Liver (tissue), 9 donors: Measurements from ENCODE around the gene DNAJB11. TPM values are rescaled to one million over a fixed set of nuclear protein-coding genes. Genes with fewer than 3 reads are reported as not detected.

Source experiments
- DNase-seq: peaks from one replicate; pipeline ENCODE4 v3.0.0-alpha.2; 2017; ENCODE audit warnings: low spot score
- H3K27ac ChIP-seq, 2 donors: one replicate each; pipeline ENCODE4 v1.7.0; 2013; ENCODE audit warnings: inconsistent platforms in 2 of 2, low read length in 2 of 2, control low read depth in 1 of 2, low read depth in 1 of 2, mild to moderate bottlenecking in 1 of 2
- H3K27me3 ChIP-seq, 4 donors: one replicate each; pipeline versions ENCODE4 v1.6.1 to v1.7.0; 2013; ENCODE audit warnings: low read length in 3 of 4, inconsistent platforms in 1 of 4, mild to moderate bottlenecking in 1 of 4, moderate library complexity in 1 of 4; ENCODE audit not compliant: control insufficient read depth in 4 of 4, insufficient read depth in 4 of 4
- H3K36me3 ChIP-seq, 4 donors: one replicate each; pipeline versions ENCODE4 v1.6.1 to v1.7.0; 2013; ENCODE audit warnings: low read length in 3 of 4, mild to moderate bottlenecking in 3 of 4, low read depth in 1 of 4, moderate library complexity in 1 of 4; ENCODE audit not compliant: control insufficient read depth in 4 of 4, insufficient read depth in 3 of 4
- H3K4me1 ChIP-seq, 4 donors: one replicate each; pipeline versions ENCODE4 v1.6.1 to v1.7.0; 2013; ENCODE audit warnings: low read length in 3 of 4, mild to moderate bottlenecking in 3 of 4, moderate library complexity in 1 of 4; ENCODE audit not compliant: control insufficient read depth in 4 of 4, insufficient read depth in 4 of 4
- H3K4me3 ChIP-seq, 3 donors: one replicate each; pipeline versions ENCODE4 v1.6.1 to v1.7.0; 2013; ENCODE audit warnings: low read length in 3 of 3, control low read depth in 1 of 3, low read depth in 1 of 3, mild to moderate bottlenecking in 1 of 3
- H3K9ac ChIP-seq, 2 donors: one replicate each; pipeline ENCODE4 v1.7.0; 2013; ENCODE audit warnings: low read length in 2 of 2, mild to moderate bottlenecking in 2 of 2, moderate library complexity in 2 of 2, control low read depth in 1 of 2, low read depth in 1 of 2
- H3K9me3 ChIP-seq, 4 donors: one replicate each; pipeline versions ENCODE4 v1.6.1 to v1.7.0; 2013; ENCODE audit warnings: low read length in 3 of 4; ENCODE audit not compliant: control insufficient read depth in 4 of 4
- EGR1 ChIP-seq, 2 donors: IDR thresholded peaks; 2 replicates each; pipeline ENCODE4 v1.6.1; 2016 to 2018; ENCODE audit warnings: antibody characterized with exemption in 2 of 2, low read depth in 2 of 2
- FOXA1 ChIP-seq: IDR thresholded peaks from 2 replicates; pipeline ENCODE4 v1.6.1; 2016; ENCODE audit warnings: antibody characterized with exemption
- FOXA2 ChIP-seq: IDR thresholded peaks from 2 replicates; pipeline ENCODE4 v1.6.1; 2016; ENCODE audit warnings: antibody characterized with exemption
- GABPA ChIP-seq, 2 donors: IDR thresholded peaks in 1 of 2; conservative IDR thresholded peaks in 1 of 2; 2 replicates each; pipeline ENCODE4 v1.6.1; 2016; ENCODE audit warnings: antibody characterized with exemption in 2 of 2, mild to moderate bottlenecking in 1 of 2, moderate library complexity in 1 of 2
- HNF4A ChIP-seq, 2 donors: conservative IDR thresholded peaks; 2 replicates each; pipeline ENCODE4 v1.6.1; 2016; ENCODE audit warnings: antibody characterized with exemption in 2 of 2, mild to moderate bottlenecking in 2 of 2
- HNF4G ChIP-seq: IDR thresholded peaks from 2 replicates; pipeline ENCODE4 v1.6.1; 2016; ENCODE audit warnings: antibody characterized with exemption
- JUND ChIP-seq, 2 donors: IDR thresholded peaks; 2 replicates each; pipeline ENCODE4 v1.6.1; 2016; ENCODE audit warnings: antibody characterized with exemption in 2 of 2
- NR2F2 ChIP-seq: IDR thresholded peaks from 2 replicates; pipeline ENCODE4 v1.6.1; 2016; ENCODE audit warnings: antibody characterized with exemption
- RAD21 ChIP-seq, 2 donors: IDR thresholded peaks; 2 replicates each; pipeline ENCODE4 v1.6.1; 2016; ENCODE audit warnings: antibody characterized with exemption in 2 of 2, mild to moderate bottlenecking in 2 of 2
- RXRA ChIP-seq, 2 donors: IDR thresholded peaks; 2 replicates each; pipeline ENCODE4 v1.6.1; 2017 to 2018; ENCODE audit warnings: antibody characterized with exemption in 2 of 2, mild to moderate bottlenecking in 1 of 2
- SP1 ChIP-seq: IDR thresholded peaks from 2 replicates; pipeline ENCODE4 v1.6.1; 2018; ENCODE audit warnings: antibody characterized with exemption, mild to moderate bottlenecking
- TAF1 ChIP-seq: conservative IDR thresholded peaks from 2 replicates; pipeline ENCODE4 v1.6.1; 2016; ENCODE audit warnings: antibody characterized with exemption, mild to moderate bottlenecking
- YY1 ChIP-seq: IDR thresholded peaks from 2 replicates; pipeline ENCODE4 v1.6.1; 2016; ENCODE audit warnings: antibody characterized with exemption, mild to moderate bottlenecking
- WGBS: extraction: QIAGEN DNeasy Blood & Tissue Kit; methylation state at CpG from one replicate; pipeline ENCODE4 v1.1.7; 2013; 5-methylcytosine and 5-hydroxymethylcytosine counted together
- polyA plus RNA-seq, 2 donors: library from polyadenylated mRNA; stranded (reverse) in 1 of 2; unstranded in 1 of 2; fragments of 200-250 nt in 1 of 2; fragments of >200 nt in 1 of 2; fragmentation: Nextera tagmentation in 1 of 2; extraction: Ambion mirVana in 1 of 2; gene quantifications; one replicate each; pipeline versions ENCODE4 v1.2.1 to v1.2.3, GENCODE V29; 2013 to 2015
- total RNA-seq, 2 donors: library from RNA; depleted of rRNA; stranded (reverse); fragments of >200 nt; gene quantifications; one replicate each; pipeline ENCODE4 v1.2.3, GENCODE V29; 2014
- TF ChIP-seq, protein P1 (sequence below): fragments of 150-350 bp; IDR thresholded peaks from 2 replicates; pipeline ENCODE4 v1.5.1; 2017; ENCODE audit warnings: improper control_type of control experiment, low read depth, low read length; ENCODE audit not compliant: missing input control
- TF ChIP-seq, protein P2 (sequence below): IDR thresholded peaks from 2 replicates; pipeline ENCODE4 v1.6.1; 2016; ENCODE audit warnings: antibody characterized with exemption
- TF ChIP-seq, protein P3 (sequence below): IDR thresholded peaks from 2 replicates; pipeline ENCODE4 v1.6.1; 2016; ENCODE audit warnings: antibody characterized with exemption, mild to moderate bottlenecking
- TF ChIP-seq, protein P4 (sequence below): IDR thresholded peaks from 2 replicates; pipeline ENCODE4 v1.6.1; 2016; ENCODE audit warnings: antibody characterized with exemption
- TF ChIP-seq, protein P5 (sequence below): IDR thresholded peaks from 2 replicates; pipeline ENCODE4 v1.6.1; 2016; ENCODE audit warnings: antibody characterized with exemption
- donor health status: healthy.
- donor health status: healthy.
- donor health status: healthy.
- donor health status: healthy.
- donor health status: healthy.

The DNAJB11 gene
- total and polyA plus RNA-seq, 4 donors, result 30.2 to 101 (median 56.0) TPM

DNA sequence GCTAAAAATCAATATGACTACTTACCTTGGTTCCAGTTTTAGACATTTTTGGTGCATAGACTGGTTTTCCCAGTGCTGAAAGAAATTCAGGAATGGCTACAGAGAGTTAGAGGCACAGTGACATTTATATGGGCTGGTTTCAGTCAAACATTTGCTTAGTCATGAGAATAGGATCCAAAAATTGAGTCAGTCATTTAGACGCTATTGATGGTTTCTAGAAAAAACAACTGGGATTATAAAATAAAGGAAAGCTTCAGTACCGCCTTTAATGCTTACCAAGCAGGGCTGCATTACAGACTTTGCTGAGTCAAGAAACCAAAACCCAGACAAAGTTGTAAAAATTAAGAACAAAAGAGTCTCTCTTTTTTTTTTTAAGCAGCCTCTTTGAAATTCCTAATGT lies 26.2 kb upstream of the DNAJB11 start, which contains the start of gene CRYGS:
TSS of gene CRYGS (minus strand) at position 100 of the 400 bp plus-strand sequence. CDS start at position 46, 54 bp downstream.
- no peaks in the 10 kb centered on the region for H3K9me3 ChIP-seq
- TF ChIP-seq TAF1 (no peak), JUND (IDR thresholded peaks at IDR 0.05) (no peak), SP1 (no peak), HNF4A (conservative IDR thresholded peaks at IDR 0.05) (no peak), YY1 (no peak), RXRA (IDR thresholded peaks at IDR 0.05) (no peak), HNF4G (no peak), EGR1 (IDR thresholded peaks at IDR 0.05; ENCODE audit: low read depth in 2 of 2) (no peak), FOXA2 (no peak), RAD21 (IDR thresholded peaks at IDR 0.05) (no peak), FOXA1 (no peak), NR2F2 (no peak), GABPA (IDR thresholded peaks at IDR 0.05 in 1 of 2, conservative IDR thresholded peaks at IDR 0.05 in 1 of 2) (no peak)
- TF ChIP-seq, protein P1, sequence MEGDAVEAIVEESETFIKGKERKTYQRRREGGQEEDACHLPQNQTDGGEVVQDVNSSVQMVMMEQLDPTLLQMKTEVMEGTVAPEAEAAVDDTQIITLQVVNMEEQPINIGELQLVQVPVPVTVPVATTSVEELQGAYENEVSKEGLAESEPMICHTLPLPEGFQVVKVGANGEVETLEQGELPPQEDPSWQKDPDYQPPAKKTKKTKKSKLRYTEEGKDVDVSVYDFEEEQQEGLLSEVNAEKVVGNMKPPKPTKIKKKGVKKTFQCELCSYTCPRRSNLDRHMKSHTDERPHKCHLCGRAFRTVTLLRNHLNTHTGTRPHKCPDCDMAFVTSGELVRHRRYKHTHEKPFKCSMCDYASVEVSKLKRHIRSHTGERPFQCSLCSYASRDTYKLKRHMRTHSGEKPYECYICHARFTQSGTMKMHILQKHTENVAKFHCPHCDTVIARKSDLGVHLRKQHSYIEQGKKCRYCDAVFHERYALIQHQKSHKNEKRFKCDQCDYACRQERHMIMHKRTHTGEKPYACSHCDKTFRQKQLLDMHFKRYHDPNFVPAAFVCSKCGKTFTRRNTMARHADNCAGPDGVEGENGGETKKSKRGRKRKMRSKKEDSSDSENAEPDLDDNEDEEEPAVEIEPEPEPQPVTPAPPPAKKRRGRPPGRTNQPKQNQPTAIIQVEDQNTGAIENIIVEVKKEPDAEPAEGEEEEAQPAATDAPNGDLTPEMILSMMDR, result no peak
- TF ChIP-seq, protein P2, sequence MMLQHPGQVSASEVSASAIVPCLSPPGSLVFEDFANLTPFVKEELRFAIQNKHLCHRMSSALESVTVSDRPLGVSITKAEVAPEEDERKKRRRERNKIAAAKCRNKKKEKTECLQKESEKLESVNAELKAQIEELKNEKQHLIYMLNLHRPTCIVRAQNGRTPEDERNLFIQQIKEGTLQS, result no peak
- TF ChIP-seq, protein P3, sequence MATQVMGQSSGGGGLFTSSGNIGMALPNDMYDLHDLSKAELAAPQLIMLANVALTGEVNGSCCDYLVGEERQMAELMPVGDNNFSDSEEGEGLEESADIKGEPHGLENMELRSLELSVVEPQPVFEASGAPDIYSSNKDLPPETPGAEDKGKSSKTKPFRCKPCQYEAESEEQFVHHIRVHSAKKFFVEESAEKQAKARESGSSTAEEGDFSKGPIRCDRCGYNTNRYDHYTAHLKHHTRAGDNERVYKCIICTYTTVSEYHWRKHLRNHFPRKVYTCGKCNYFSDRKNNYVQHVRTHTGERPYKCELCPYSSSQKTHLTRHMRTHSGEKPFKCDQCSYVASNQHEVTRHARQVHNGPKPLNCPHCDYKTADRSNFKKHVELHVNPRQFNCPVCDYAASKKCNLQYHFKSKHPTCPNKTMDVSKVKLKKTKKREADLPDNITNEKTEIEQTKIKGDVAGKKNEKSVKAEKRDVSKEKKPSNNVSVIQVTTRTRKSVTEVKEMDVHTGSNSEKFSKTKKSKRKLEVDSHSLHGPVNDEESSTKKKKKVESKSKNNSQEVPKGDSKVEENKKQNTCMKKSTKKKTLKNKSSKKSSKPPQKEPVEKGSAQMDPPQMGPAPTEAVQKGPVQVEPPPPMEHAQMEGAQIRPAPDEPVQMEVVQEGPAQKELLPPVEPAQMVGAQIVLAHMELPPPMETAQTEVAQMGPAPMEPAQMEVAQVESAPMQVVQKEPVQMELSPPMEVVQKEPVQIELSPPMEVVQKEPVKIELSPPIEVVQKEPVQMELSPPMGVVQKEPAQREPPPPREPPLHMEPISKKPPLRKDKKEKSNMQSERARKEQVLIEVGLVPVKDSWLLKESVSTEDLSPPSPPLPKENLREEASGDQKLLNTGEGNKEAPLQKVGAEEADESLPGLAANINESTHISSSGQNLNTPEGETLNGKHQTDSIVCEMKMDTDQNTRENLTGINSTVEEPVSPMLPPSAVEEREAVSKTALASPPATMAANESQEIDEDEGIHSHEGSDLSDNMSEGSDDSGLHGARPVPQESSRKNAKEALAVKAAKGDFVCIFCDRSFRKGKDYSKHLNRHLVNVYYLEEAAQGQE, result no peak
- TF ChIP-seq, protein P4, sequence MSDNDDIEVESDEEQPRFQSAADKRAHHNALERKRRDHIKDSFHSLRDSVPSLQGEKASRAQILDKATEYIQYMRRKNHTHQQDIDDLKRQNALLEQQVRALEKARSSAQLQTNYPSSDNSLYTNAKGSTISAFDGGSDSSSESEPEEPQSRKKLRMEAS, result no peak
- TF ChIP-seq, protein P5, sequence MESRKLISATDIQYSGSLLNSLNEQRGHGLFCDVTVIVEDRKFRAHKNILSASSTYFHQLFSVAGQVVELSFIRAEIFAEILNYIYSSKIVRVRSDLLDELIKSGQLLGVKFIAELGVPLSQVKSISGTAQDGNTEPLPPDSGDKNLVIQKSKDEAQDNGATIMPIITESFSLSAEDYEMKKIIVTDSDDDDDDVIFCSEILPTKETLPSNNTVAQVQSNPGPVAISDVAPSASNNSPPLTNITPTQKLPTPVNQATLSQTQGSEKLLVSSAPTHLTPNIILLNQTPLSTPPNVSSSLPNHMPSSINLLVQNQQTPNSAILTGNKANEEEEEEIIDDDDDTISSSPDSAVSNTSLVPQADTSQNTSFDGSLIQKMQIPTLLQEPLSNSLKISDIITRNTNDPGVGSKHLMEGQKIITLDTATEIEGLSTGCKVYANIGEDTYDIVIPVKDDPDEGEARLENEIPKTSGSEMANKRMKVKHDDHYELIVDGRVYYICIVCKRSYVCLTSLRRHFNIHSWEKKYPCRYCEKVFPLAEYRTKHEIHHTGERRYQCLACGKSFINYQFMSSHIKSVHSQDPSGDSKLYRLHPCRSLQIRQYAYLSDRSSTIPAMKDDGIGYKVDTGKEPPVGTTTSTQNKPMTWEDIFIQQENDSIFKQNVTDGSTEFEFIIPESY, result no peak
- H3K4me1 ChIP-seq, result peaks cover 0 to 5% (median 0%) of the 10 kb centered on the region in 4 donors
- no peak for DNase-seq
- H3K27ac ChIP-seq, result no peak within 1 kb of the TSS
- H3K9ac ChIP-seq, result no peak within 1 kb of the TSS
- H3K4me3 ChIP-seq, result no peak within 1 kb of the TSS
- WGBS, result 87% methylated on average over 2 of the region's 2 CpGs
- no peaks in the 10 kb centered on the region for H3K27me3 ChIP-seq
- H3K36me3 ChIP-seq, result peaks cover 0 to 8% (median 2%) of the 10 kb centered on the region in 4 donors
